Measurements from ENCODE around the gene ANKRD29.

The ANKRD29 gene

GRCh38 chr18:23683671-23684070 lies 21.0 kb upstream of the ANKRD29 start:
- DNase-seq: no peak

- no peak for DNase-seq
These were observed 20.4 kb upstream of the ANKRD29 start for GRCh38 chr18:23683155-23683554.

- no peak for DNase-seq
These were observed 19.8 kb upstream of the ANKRD29 start for GRCh38 chr18:23682472-23682871.

GRCh38 chr18:23682045-23682444 lies 19.3 kb upstream of the ANKRD29 start:
- no peak for DNase-seq

GRCh38 chr18:23675896-23676295 lies 13.2 kb upstream of the ANKRD29 start:
- DNase-seq: no peak

GRCh38 chr18:23675236-23675635 lies 12.5 kb upstream of the ANKRD29 start:
- no peak for DNase-seq

- no peak for DNase-seq
These were observed 11.0 kb upstream of the ANKRD29 start for GRCh38 chr18:23673725-23674124.

GRCh38 chr18:23671564-23671963 lies 8.9 kb upstream of the ANKRD29 start:
- DNase-seq: no peak

- DNase-seq: no peak
These were observed 7.2 kb upstream of the ANKRD29 start for GRCh38 chr18:23669804-23670405.

- no peak for DNase-seq
These were observed 6.6 kb upstream of the ANKRD29 start for GRCh38 chr18:23669202-23669766.

GRCh38 chr18:23668731-23669130 lies 6.0 kb upstream of the ANKRD29 start:
- DNase-seq: no peak

- no peak for DNase-seq
These were observed 4.4 kb upstream of the ANKRD29 start for GRCh38 chr18:23667114-23667513.

- DNase-seq: no peak
These were observed 2.0 kb upstream of the ANKRD29 start for GRCh38 chr18:23664674-23665073.

- peak; percentile 7 for DNase-seq
These were observed 889 bp downstream of the ANKRD29 start for GRCh38 chr18:23661735-23662308.

- no peak for DNase-seq
These were observed 4.4 kb downstream of the ANKRD29 start for GRCh38 chr18:23658285-23658684.

- no peak for DNase-seq
These were observed 10.5 kb downstream of the ANKRD29 start for GRCh38 chr18:23652232-23652631.

GRCh38 chr18:23650968-23651927 lies 11.5 kb downstream of the ANKRD29 start:
- DNase-seq: no peak

GRCh38 chr18:23648940-23649607 lies 13.6 kb downstream of the ANKRD29 start:
- DNase-seq: no peak

- no peak for DNase-seq
These were observed 14.3 kb downstream of the ANKRD29 start for GRCh38 chr18:23648456-23648855.

- DNase-seq: no peak
These were observed 16.4 kb downstream of the ANKRD29 start for GRCh38 chr18:23646282-23646681.

GRCh38 chr18:23645568-23646175 lies 17.0 kb downstream of the ANKRD29 start:
- DNase-seq: no peak

GRCh38 chr18:23643815-23644490 lies 18.8 kb downstream of the ANKRD29 start:
- no peak for DNase-seq
